T-helper 22 cell (primary cell): ENCODE data around the gene ETFB.
A peak's percentile ranks its signal among the peaks of the same experiment; 100 is the strongest.

Experiments used
- DNase-seq: peaks from one replicate; pipeline ENCODE4 v3.0.0-alpha.2; 2020; ENCODE audit warnings: low read depth

ETFB gene

DNA sequence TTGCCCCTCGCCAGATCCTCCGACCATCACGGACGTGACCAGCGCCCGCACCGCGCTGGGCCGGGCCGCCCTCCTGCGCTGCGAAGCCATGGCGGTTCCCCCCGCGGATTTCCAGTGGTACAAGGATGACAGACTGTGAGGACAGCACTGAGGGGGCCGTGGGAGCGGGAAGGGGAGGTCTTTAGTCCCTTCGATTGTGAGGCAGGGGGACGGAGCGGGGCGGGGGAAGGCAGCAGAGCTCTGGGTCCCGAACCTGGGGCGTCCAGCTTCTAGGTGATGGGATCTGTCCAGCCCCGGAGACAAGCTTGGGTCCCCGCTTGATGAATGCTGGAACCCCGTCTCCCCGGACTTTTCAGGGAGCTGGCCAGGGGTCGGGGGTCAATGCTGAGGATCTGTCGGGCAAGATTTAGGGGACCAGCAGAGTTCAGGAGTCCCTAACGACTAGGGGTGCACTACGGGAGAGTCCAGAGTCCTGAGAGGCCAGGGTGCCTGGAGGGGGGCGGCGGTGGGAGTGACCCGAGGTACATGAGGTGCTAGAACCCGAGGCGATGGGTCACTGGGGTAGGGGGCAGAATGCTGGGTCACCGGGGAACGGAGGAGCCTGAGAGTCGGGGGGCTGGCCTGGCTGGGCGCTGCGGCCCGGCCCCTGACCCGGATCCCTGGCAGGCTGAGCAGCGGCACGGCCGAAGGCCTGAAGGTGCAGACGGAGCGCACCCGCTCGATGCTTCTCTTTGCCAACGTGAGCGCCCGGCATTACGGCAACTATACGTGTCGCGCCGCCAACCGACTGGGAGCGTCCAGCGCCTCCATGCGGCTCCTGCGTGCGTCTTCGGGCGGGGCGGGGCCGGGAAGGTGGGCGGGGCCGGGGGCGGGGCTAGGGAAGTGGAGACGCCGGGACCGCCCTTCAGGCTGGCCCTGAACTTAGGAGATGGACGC, 38.9 kb downstream of the ETFB start:
- peak; percentile 33 for DNase-seq

DNA sequence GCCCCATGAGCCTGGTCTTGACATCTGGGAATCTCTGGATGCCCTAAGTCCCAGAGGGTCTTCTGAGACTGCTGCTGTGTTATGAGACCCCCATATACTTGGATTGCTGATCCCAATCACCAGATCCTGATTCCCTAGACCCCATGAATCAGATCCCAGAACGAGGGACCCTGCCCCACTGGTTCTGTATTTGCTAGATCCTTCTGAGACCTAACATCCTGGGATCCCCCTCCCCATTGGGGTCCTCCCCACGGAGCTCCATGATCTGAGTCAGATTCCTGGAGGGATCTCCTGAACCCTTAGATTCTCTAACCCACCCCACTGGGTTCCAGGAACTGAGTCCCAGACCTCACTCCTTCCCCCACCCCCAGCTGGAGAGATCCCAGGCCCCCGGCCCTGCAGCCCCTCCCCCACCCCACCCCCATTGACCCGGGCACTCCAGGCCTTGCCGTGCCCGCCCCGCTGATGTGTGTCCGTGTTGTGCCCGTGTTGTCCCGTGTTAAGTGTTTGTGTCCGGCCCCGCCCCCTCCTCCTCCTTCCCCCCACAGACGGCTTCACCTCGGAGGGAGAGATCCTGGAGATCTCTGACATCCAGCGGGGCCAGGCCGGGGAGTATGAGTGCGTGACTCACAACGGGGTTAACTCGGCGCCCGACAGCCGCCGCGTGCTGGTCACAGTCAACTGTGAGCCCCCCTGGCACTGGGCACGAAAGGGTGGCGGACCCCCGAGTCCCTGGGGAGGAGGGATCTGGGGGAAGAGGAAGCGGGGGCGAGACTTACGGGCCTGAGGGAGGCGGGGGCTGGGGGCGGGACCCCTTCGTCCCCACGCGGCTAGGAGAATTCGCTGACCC, 39.7 kb downstream of the ETFB start:
- DNase-seq: no peak

DNA sequence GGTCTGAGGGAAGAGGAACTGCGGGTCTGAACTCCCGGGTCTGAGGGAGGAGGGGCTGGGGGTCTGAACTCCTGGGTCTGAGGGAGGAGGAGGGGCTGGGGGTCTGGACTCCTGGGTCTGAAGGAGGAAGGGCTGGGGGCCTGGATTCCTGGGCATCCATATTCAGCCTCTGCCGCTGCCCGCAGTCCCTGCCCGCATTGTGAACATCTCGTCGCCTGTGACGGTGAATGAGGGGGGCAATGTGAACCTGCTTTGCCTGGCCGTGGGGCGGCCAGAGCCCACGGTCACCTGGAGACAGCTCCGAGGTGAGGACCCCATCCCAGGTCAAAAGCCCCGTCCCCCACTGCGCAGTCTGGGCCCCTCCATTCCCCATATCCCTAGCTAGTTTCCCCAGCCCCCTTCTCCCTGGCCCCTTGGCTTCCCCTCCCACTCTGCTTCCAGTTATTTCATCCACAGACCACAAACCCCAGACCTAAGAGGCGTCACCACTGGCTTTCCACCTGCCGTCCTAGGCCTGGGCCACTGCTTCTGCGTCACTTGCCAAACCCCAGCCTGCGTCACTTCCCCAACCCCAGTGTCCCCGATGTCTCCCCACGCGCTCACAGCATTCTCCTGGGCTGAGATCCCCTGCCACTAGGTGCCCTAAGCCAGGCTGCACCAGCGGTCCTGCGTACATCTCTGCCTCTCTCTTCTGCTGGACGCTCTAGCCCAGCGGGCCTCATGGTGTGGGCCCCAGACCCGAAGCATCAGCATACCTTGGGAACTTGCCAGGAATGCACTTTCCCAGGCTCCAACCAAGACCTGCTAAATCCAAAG, 40.8 kb downstream of the ETFB start:
- no peak for DNase-seq

DNA sequence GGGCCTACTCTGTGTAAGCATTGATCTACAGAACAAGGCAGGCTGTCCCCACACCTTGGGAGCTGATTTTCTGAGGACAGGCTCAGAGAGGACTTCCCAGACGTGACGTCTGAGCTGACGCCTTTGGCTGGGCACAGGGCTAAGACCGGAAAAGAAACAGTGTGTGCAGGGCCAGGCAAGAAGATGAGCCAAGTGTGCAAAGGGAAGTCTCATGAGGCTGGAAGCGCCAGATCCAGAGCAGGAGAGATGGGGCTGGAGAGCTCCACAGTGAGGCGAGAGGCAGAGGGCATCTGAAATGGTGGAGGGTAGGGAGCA, 42.1 kb downstream of the ETFB start:
- no peak for DNase-seq

DNA sequence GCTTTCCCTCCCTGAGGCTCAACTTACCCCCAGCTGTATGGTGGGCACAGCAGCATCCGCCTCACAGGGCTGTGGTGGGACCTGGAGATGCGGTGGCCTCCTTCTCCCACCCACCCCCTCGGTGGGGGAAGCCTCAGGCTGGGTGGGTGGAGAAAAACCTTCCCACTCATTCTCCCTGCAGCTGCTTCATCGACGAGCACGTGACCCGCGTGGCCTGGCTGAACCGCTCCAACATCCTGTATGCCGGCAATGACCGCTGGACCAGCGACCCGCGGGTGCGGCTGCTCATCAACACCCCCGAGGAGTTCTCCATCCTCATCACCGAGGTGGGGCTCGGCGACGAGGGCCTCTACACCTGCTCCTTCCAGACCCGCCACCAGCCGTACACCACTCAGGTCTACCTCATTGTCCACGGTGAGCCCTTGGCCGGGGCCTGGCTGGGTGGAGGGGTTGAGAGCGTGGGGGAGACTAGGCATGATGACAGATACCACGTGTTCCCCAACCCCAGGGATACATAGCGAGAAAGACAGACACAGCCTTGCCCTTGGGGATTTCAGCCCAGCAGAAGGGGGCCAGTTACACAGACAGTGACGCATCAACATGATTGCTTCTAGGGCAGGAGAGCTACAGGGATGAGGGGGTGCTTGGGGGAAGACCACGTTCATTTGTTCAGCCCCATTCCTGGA, 42.6 kb downstream of the ETFB start:
- no peak for DNase-seq

DNA sequence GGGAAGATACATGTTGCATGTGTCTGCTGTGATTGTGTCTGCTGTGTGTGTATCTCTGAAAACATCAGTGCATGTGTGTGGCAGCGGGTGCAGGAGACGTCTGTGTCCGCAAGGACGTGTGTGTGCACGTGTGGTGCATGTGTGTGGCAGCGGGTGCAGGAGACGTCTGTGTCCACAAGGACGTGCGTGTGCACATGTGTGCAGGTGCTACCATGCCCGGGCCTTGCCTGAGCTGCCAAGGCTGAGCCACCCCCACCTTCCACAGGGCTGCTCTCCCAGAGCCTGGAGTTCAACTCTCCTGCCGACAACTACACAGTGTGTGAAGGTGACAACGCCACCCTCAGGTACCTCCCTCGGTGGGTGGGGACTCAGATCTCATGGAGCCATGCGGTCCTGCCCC, 44.4 kb downstream of the ETFB start:
- no peak for DNase-seq

DNA sequence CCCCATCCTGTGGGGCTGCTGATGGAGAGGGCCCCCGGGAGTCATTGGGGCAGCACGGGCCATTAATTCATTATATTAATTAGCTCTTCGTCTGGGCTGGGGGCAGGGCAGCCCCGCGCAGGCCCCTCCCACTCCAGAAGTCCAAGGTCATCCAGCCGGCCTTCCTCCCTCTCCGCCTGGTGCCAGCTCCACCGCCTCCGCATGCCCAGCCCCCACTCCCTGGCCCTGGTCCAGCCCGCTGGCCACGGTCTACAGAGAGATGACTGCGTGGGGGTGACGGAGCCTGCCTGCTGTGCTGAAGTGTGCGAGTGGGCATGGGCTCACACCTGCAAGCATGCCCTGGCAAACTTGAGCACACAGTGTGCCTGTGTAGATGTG, 45.9 kb downstream of the ETFB start:
- DNase-seq: no peak

DNA sequence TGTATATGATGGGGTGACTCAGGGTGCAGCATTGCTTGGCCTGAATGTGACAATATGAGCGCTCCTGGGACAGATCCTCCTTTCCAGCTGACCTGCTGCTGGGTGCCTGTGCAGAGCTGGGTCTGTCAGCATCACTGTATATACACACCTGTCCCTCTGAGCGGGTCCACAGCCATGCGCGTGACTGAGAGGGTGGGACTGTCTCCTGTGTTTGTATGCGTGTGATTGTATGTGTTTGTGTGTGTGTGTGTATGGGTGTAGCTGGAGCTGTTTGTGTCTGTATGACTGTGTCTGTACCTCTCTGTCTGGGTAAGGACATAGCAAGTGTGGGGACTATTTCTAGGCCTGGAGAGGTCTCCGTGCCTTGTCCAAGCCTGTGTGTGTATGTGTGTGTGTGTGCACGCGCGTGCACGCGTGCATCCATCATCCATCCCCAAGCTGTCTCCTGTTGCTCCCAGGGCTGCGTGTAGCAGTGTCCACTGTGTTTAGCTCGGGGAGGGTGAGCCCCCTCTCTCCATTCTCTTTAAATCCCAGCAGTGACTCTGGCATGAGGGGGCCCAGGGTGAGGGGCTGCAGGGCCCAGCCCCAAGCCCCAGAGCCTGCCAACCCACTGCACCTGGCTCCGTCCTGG, 46.4 kb downstream of the ETFB start:
- no peak for DNase-seq

DNA sequence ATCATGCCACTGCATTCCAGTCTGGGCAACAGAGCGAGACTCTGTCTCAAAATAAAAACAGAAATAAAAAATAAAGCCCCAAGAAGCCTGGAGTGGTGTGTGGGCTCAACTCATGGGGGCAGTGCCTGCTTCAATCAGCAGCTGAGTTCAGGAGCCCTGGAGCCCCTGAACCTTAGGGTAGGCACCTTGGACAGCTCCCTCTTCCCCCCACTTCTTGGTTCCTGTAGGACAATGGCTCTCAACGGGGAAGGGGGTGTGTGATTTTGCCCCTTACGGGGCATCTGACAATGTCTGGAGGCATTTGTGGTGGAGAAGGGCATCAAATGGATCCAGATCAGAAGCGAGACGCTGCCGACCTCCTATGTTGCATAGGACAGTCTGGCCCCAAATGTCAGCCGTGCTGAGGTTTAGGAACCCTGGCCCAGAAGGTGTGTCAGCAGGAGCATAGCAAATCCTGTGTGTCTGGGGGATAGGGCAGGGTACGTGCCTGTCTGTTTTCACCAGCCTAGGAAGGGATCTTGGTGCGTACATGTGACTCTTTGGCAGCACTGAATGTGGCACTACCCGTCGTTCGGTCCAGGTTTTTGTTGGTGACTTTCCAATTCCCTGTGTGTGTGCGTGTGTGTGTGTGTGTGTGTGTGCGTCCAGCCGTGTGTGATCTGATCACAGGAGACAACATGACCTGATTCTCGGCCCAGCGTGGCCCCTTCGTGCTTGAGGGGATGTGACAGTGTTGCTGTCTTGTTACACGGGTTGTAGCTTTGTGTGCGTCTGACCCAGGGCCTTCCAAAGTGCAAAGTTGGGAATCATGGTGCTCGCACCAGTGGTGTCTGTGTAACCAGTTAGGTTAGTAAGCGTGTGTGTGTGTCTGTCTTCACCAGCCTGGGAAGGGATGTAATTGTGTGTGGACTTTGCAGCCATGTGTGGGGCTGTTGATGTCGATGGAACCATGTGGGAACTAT, 47.2 kb downstream of the ETFB start:
- no peak for DNase-seq

DNA sequence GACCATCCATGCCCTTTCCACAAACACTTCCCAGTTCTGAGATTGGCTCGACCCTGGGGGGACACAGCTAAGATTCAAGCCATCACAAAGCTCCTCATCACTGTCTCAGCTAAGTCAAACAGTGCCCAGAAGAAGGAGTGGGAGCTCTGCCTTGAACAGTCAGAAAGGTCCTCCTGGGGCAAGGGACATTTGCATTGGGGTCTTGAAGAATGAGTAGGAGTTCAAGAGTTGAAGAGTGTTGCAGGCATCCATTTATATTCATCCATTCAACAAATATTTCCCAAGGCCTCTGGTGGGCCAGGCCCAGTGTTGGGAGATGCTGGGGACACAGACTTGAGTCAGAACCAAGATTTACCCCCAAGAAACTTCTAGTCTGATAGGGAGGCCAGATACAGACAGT, 48.2 kb downstream of the ETFB start:
- DNase-seq: no peak

DNA sequence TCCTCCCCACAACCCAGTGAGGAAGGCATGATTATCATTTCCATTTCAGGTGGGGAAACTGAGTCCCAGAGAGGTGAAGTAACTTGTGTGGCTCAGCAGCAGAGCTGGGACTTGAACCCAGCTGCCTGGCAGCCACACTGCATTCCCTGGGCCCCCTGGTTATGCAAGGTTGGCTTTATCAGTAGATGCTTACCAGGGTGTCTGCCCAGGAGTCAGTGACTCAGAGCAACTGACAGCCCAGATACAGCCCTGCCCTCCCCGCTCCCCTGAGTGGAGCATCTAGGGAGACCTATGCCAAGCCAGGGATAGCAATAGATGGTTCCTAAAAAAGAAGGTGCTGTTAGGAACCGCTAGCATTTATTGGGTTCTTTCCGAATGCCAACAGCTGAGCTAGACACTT, 48.8 kb downstream of the ETFB start:
- DNase-seq: no peak

DNA sequence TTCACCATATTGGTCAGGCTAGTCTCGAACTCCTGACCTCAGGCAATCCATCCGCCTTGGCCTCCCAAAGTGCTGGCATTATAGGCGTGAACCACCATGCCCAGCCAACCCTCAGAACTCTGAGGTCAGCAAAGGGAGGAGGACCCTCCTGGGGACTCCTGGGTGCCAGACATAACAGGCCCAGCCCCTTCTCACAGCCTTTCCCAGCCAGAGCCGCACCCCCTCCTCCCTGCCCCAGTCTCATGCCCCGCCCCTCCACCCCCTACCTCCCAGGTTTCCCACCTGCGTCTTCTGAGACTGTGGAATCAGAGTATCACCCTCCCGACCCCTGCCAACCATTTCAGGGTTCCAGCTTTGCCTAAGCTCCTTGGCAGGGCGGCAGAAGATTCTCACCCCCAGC, 49.5 kb downstream of the ETFB start:
- DNase-seq: no peak

DNA sequence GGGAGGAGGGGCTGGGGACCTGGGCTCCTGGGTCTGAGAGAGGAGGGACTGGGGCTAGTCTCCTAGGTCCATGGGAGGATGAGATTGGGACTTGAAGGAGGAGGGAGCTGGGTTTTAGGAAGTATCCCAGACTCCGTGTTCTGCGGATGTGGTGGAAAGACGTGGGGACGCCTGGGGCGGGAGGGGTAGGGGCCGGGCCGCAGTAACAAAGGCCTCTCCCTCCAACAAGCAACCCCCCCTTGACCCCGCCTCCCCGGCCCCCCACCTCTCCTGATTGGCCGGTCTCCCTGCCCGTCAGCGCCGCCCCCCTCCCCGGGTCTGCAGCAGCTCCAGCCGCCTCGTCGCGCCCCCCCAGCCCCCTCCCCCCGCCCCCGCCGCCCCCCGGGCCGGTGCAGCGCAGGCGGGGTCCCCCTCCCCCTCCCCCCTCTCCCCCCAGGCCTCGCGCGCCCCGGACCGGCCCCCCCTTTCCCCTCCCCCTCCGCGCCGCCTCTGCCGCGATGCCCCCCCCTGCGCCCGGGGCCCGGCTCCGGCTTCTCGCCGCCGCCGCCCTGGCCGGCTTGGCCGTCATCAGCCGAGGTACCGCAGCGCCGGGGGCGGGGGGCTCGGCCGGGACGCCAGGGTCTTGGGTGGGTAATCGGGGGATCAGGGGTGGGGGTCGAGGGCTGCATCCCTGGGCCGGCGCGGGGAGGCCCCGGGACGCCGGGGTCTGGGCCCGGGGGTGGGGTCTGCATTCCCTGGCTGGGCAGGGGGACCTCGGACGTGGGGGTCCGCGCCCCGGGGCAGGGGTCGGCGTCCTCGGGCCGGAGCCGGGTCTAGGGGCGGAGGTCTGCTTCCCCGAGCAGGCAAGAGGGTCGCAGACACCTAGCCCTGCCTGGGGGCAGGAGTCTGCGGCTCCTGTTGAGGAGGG, 54.6 kb downstream of the ETFB start, which contains the start of gene IGLON5:
Gene IGLON5, plus strand, starts transcription at position 294 of the 907 bp plus-strand sequence. Its CDS starts 204 bp downstream, at position 498.
- no peak for DNase-seq

DNA sequence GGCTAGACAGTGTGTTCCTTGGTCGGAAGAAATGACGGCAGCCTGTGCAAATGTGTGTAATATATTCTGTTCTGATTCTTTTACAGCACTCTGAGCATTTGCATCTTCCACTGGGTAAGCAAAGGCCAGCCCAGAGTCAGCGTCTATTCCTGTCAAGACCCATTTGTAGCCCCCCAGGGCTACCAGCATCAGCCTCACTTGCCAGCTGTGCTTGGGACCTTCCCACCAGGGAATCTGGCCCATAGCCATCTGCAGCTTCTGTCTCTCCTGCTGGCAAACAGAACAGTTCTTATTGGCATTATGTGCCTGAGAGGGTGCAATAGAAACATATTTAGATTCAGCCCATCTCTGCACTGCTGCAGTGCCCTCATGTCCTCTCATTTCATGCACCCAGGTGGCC, 60.7 kb downstream of the ETFB start:
- DNase-seq: no peak

DNA sequence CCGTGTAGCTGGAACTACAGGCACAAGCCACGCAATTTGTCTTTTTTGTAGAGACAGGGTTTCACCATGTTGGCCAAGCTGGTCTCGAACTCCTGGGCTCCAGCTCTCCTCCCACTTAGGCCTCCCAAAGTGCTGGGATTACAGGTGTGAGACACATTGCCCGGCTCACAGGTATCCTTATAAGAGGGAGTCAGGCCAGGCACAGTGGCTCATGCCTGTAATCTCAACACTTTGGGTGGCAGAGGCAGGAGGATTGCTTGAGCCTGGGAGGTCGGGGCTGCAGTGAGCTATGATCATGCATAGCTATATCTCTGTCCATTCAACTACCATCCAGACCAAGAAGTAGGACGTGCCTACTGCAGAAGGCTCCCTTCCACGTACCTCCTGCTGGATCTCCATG, 64.9 kb downstream of the ETFB start:
- no peak for DNase-seq

DNA sequence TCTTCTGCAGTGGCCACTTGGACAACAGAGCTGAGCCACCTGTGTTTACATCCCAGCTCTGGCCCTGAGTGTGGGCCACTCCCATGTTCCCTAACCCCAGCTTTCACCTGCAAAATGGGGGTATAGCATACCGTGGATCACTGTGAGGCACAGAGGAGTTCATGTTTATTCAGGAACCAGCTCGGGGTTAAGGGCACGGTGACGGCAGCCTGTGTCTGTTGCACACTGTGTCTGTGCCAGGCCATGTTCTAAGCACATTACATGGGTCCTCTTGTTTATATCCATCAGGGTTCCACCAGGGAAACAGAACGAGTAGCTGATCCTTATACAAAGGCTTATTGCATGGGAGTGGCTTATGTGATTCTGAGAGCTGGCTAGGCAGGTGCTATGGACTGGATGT, 68.8 kb downstream of the ETFB start:
- no peak for DNase-seq

DNA sequence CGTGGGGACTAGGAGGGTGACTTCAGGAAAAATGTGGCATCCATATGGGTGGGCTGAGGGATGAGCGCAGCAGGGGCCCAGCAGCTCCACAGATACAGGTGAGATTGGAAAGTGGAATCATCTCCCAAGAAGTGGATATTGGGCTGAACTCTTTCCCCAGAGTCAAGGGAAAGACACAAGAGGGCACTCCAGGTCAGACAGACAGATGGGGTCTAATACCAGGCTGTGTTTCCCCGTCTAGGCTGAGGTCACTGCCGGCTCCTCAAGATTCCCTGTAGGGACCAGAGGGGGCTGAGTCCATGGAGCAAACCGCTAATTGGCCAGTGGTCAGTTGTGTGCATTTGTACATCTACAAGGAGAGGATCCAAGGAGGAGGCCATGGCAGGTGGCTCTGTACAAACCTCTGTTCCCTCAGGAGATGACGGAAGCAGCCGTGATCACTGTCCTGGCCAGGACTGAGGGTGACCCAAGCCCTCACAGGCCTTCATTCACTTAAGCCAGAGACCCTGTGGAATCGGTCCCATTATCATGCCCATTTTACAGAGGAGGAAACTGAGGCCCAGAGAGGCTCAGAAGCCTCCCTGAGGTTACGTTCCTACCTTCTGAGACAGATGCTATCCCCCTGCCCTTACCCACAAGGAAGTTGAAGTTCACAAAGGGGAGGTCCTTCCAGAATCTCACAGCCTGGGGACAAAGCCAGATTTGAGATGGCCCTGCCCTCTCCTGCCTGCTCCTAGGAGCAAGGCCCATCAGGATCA, 69.7 kb downstream of the ETFB start:
- DNase-seq: no peak

DNA sequence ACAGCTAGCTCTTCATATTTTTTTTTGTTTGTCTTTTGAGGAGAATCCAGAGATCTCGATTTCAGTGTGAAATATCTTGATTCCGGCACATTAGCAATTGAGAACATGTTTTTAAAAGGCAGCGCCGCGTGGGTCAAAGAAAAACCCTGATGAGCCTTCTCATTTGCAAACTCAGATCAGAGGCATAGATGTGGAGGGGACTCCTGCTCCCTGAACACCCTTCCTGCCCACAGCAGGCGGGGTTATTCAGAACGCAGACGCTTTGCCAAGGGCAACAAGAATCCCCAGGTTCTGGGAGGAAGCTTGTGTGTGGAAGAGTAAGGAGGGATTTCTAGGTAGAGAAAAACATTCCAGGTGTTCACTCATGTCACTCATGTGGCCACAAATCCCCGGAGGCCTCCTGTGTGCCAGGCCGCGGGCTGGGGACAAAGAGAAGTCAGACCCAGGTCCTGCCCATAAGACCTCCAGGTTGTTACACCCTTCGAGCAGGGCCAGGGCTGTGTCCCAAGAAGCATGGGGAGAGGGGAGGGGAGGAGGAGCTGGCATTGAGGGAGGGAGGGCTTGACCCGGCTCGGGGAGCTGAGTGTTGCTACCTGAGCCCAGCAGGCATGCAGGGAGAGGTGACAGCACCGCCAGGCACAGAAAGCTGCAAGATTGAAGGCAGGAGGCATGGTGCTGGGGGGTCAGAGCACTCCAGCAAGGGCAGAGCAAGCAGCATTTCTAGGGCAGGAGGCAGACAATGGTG, 70.6 kb downstream of the ETFB start:
- DNase-seq: no peak
